Neural progenitor cell (in vitro differentiated cells): ENCODE measurements around the gene CKMT2. TPM values are rescaled to one million over a fixed set of nuclear protein-coding genes. Genes with fewer than 3 reads are reported as not detected.

Source experiments
- DNase-seq: peaks from one replicate; pipeline ENCODE4 v3.0.0-alpha.2; 2016; ENCODE audit warnings: low spot score
- H2AFZ ChIP-seq: fragments of 200-600 bp; sonication (generic); replicated peaks from 2 replicates; pipeline ENCODE4 v1.6.1; 2016; ENCODE audit warnings: antibody characterized with exemption
- H3F3A ChIP-seq: fragments of 200-600 bp; sonication (generic); 2 replicates; pipeline ENCODE4 v1.6.1; 2016; ENCODE audit warnings: antibody characterized with exemption, low read depth
- H3K27ac ChIP-seq: fragments of 200-600 bp; sonication (generic); 2 replicates; pipeline ENCODE4 v1.5.1; 2016; ENCODE audit warnings: mild to moderate bottlenecking
- H3K27me3 ChIP-seq: fragments of 200-600 bp; sonication (generic); 2 replicates; pipeline ENCODE4 v1.6.1; 2016; ENCODE audit warnings: mild to moderate bottlenecking, moderate library complexity
- H3K36me3 ChIP-seq: fragments of 200-600 bp; sonication (generic); 2 replicates; pipeline ENCODE4 v1.5.1; 2016
- H3K4me1 ChIP-seq: fragments of 200-600 bp; sonication (generic); 2 replicates; pipeline ENCODE4 v1.6.1; 2016; ENCODE audit warnings: mixed run types
- H3K4me2 ChIP-seq: fragments of 200-600 bp; sonication (generic); 2 replicates; pipeline ENCODE4 v1.6.1; 2016
- H3K4me3 ChIP-seq: fragments of 200-600 bp; sonication (generic); 2 replicates; pipeline ENCODE4 v1.5.1; 2016
- H3K79me2 ChIP-seq: fragments of 200-600 bp; sonication (generic); 2 replicates; pipeline ENCODE4 v1.6.1; 2016; ENCODE audit warnings: low read depth
- H3K9ac ChIP-seq: fragments of 200-600 bp; sonication (generic); 2 replicates; pipeline ENCODE4 v1.6.1; 2016
- H3K9me3 ChIP-seq: fragments of 200-600 bp; sonication (generic); 2 replicates; pipeline ENCODE4 v1.5.1; 2016; ENCODE audit warnings: low read depth
- H4K20me1 ChIP-seq: fragments of 200-600 bp; sonication (generic); 2 replicates; pipeline ENCODE4 v1.6.1; 2016; ENCODE audit warnings: low read depth
- H3K27ac Mint-ChIP-seq: 3 replicates; pipeline ENCODE4 v1.8.0; 2021; ENCODE audit warnings: mixed read lengths
- H3K27me3 Mint-ChIP-seq: 2 replicates; pipeline ENCODE4 v1.8.0; 2022; ENCODE audit warnings: low read depth, mild to moderate bottlenecking, inconsistent platforms, moderate library complexity, mixed read lengths; ENCODE audit not compliant: insufficient read depth
- H3K36me3 Mint-ChIP-seq: 3 replicates; pipeline ENCODE4 v1.8.0; 2021; ENCODE audit warnings: mixed read lengths
- H3K4me1 Mint-ChIP-seq: 3 replicates; pipeline ENCODE4 v1.8.0; 2021; ENCODE audit warnings: mixed read lengths
- H3K4me3 Mint-ChIP-seq: 3 replicates; pipeline ENCODE4 v1.8.0; 2021; ENCODE audit warnings: mild to moderate bottlenecking, moderate library complexity, mixed read lengths
- H3K9me3 Mint-ChIP-seq: 3 replicates; pipeline ENCODE4 v1.8.0; 2020; ENCODE audit warnings: mixed read lengths
- CTCF ChIP-seq: fragments of 200-600 bp; sonication (generic); IDR thresholded peaks from 2 replicates; pipeline ENCODE4 v1.5.1; 2017; ENCODE audit warnings: antibody characterized with exemption, mild to moderate bottlenecking
- EZH2 ChIP-seq: fragments of 200-600 bp; sonication (generic); IDR thresholded peaks from 2 replicates; pipeline ENCODE4 v1.6.1; 2017; ENCODE audit warnings: antibody characterized with exemption, mild to moderate bottlenecking, moderate library complexity
- EZH2phosphoT487 ChIP-seq: fragments of 200-600 bp; sonication (generic); IDR thresholded peaks from 2 replicates; pipeline ENCODE4 v1.6.1; 2017; ENCODE audit warnings: antibody characterized with exemption
- total RNA-seq: library from RNA; depleted of rRNA; stranded (reverse); fragments of >200 nt; gene quantifications from 2 replicates; pipeline ENCODE4 v1.2.3, GENCODE V29; 2015; ENCODE audit warnings: low replicate concordance

Gene CKMT2
- total RNA-seq, 1 donor from 2014 or later, result not detected

GRCh38 chr5:81310402-81311063, 77.4 kb downstream of the CKMT2 start:
- Histone ChIP-seq H3K4me3 (no peak overlapping the region), H4K20me1 (no peaks in the 10 kb centered on the region), H2AFZ (no peak overlapping the region), H3K36me3 (peaks cover 18% of the 10 kb centered on the region), H3K79me2 (no peaks in the 10 kb centered on the region), H3K4me2 (no peak overlapping the region), H3F3A (peaks cover 11% of the 10 kb centered on the region), H3K27ac (no peak overlapping the region), H3K4me1 (no peaks in the 10 kb centered on the region), H3K27me3 (no peaks in the 10 kb centered on the region), H3K9me3 (no peaks in the 10 kb centered on the region), H3K9ac (no peak overlapping the region)
- no peaks in the 10 kb centered on the region for H3K4me1 Mint-ChIP-seq
- TF ChIP-seq EZH2, result no peak
- TF ChIP-seq CTCF, result no peak
- TF ChIP-seq EZH2phosphoT487, result no peak
- H3K27me3 Mint-ChIP-seq, result no peaks in the 10 kb centered on the region
- no peaks in the 10 kb centered on the region for H3K9me3 Mint-ChIP-seq
- H3K36me3 Mint-ChIP-seq, result peaks cover 14% of the 10 kb centered on the region
- no peak for DNase-seq
- no peak overlapping the region for H3K27ac Mint-ChIP-seq
- H3K4me3 Mint-ChIP-seq, result no peak overlapping the region

- H3K4me1 Mint-ChIP-seq, result no peaks in the 10 kb centered on the region
- Histone ChIP-seq H3F3A (peaks cover 11% of the 10 kb centered on the region), H3K9ac (no peak overlapping the region), H3K4me2 (no peak overlapping the region), H3K9me3 (no peaks in the 10 kb centered on the region), H3K27me3 (no peaks in the 10 kb centered on the region), H3K27ac (no peak overlapping the region), H3K79me2 (no peaks in the 10 kb centered on the region), H4K20me1 (no peaks in the 10 kb centered on the region), H2AFZ (no peak overlapping the region), H3K4me1 (no peaks in the 10 kb centered on the region), H3K36me3 (peaks cover 15% of the 10 kb centered on the region), H3K4me3 (no peak overlapping the region)
- H3K27ac Mint-ChIP-seq, result no peak overlapping the region
- no peak overlapping the region for H3K4me3 Mint-ChIP-seq
- H3K27me3 Mint-ChIP-seq, result no peaks in the 10 kb centered on the region
- H3K36me3 Mint-ChIP-seq, result peaks cover 14% of the 10 kb centered on the region
- H3K9me3 Mint-ChIP-seq, result no peaks in the 10 kb centered on the region
- no peak for TF ChIP-seq EZH2phosphoT487
- no peak for TF ChIP-seq CTCF
- TF ChIP-seq EZH2, result no peak
- DNase-seq, result no peak
Measured at GRCh38 chr5:81313278-81313677, 80.2 kb downstream of the CKMT2 start.

- Histone ChIP-seq H3F3A (peaks cover 11% of the 10 kb centered on the region), H3K9ac (no peak overlapping the region), H4K20me1 (no peaks in the 10 kb centered on the region), H3K4me3 (no peak overlapping the region), H3K27me3 (no peaks in the 10 kb centered on the region), H3K79me2 (no peaks in the 10 kb centered on the region), H3K27ac (no peak overlapping the region), H3K9me3 (no peaks in the 10 kb centered on the region), H3K4me2 (no peak overlapping the region), H2AFZ (no peak overlapping the region), H3K36me3 (peaks cover 14% of the 10 kb centered on the region), H3K4me1 (no peaks in the 10 kb centered on the region)
- Mint-ChIP-seq H3K27ac (no peak overlapping the region), H3K36me3 (peaks cover 14% of the 10 kb centered on the region), H3K27me3 (no peaks in the 10 kb centered on the region), H3K4me1 (no peaks in the 10 kb centered on the region), H3K9me3 (no peaks in the 10 kb centered on the region), H3K4me3 (no peak overlapping the region)
- no peak for TF ChIP-seq CTCF
- no peak for TF ChIP-seq EZH2phosphoT487
- TF ChIP-seq EZH2, result no peak
- no peak for DNase-seq
Measured at GRCh38 chr5:81313686-81314085, 80.6 kb downstream of the CKMT2 start.
